CD14-positive monocyte (primary cell): Measurements from ENCODE around the gene BATF. TPM values are rescaled to one million over a fixed set of nuclear protein-coding genes. Genes with fewer than 3 reads are reported as not detected.

ENCODE experiments used
- DNase-seq, 3 donors: peaks; one replicate each; pipeline ENCODE4 v3.0.0-alpha.2; 2011 to 2022
- H2AFZ ChIP-seq: 2 replicates; pipeline ENCODE4 v1.6.0; 2012; ENCODE audit warnings: mild to moderate bottlenecking, low read depth, low read length, inconsistent platforms; ENCODE audit not compliant: insufficient read depth, poor library complexity, severe bottlenecking
- H3K27ac ChIP-seq, 2 donors: 1 replicate in 1 of 2; 2 replicates in 1 of 2; pipeline ENCODE4 v1.5.1; 2012 to 2013; ENCODE audit warnings: low read length in 2 of 2, control low read depth in 1 of 2, inconsistent platforms in 1 of 2, low read depth in 1 of 2, mild to moderate bottlenecking in 1 of 2
- H3K27me3 ChIP-seq, 2 donors: one replicate each; pipeline versions ENCODE4 v1.6.0 to v1.6.1; 2011 to 2013; ENCODE audit warnings: low read length in 2 of 2; ENCODE audit not compliant: control insufficient read depth in 2 of 2, insufficient read depth in 2 of 2
- H3K36me3 ChIP-seq, 2 donors: replicated peaks in 1 of 2; 1 replicate in 1 of 2; 2 replicates in 1 of 2; pipeline versions ENCODE4 v1.5.1 to v1.6.1; 2012 to 2013; ENCODE audit warnings: low read length in 2 of 2, control low read depth in 1 of 2, inconsistent platforms in 1 of 2, mild to moderate bottlenecking in 1 of 2; ENCODE audit not compliant: insufficient read depth in 2 of 2, control insufficient read depth in 1 of 2
- H3K4me1 ChIP-seq, 2 donors: 1 replicate in 1 of 2; 2 replicates in 1 of 2; pipeline versions ENCODE4 v1.5.1 to v1.6.1; 2012 to 2013; ENCODE audit warnings: low read length in 2 of 2, control low read depth in 1 of 2, inconsistent platforms in 1 of 2, mild to moderate bottlenecking in 1 of 2, moderate library complexity in 1 of 2; ENCODE audit not compliant: insufficient read depth in 2 of 2, control insufficient read depth in 1 of 2
- H3K4me2 ChIP-seq: replicated peaks from 2 replicates; pipeline ENCODE3; 2012; ENCODE audit warnings: low read length, moderate library complexity, mild to moderate bottlenecking; ENCODE audit not compliant: poor library complexity, severe bottlenecking; ENCODE audit errors: extremely low read depth
- H3K4me3 ChIP-seq, 3 experiments: fragments of 200-600 bp in 1 of 3; sonication (generic) in 1 of 3; replicated peaks in 1 of 3; 1 replicate in 2 of 3; 2 replicates in 1 of 3; pipeline ENCODE4 v1.5.1; 2011 to 2013; ENCODE audit warnings: low read length in 3 of 3, mild to moderate bottlenecking in 3 of 3, control low read depth in 2 of 3, low read depth in 2 of 3, inconsistent platforms in 1 of 3, moderate library complexity in 1 of 3
- H3K79me2 ChIP-seq: 2 replicates; pipeline ENCODE4 v1.6.0; 2012; ENCODE audit warnings: mild to moderate bottlenecking, control low read depth, inconsistent platforms, low read length, moderate library complexity; ENCODE audit not compliant: insufficient read depth
- H3K9ac ChIP-seq: 2 replicates; pipeline ENCODE4 v1.6.0; 2017; ENCODE audit warnings: low read length, mild to moderate bottlenecking; ENCODE audit not compliant: insufficient read depth, poor library complexity, severe bottlenecking
- H3K9me3 ChIP-seq, 2 donors: replicated peaks in 1 of 2; 1 replicate in 1 of 2; 2 replicates in 1 of 2; pipeline versions ENCODE4 v1.5.1 to v1.6.1; 2012 to 2013; ENCODE audit warnings: low read length in 2 of 2, control low read depth in 1 of 2; ENCODE audit not compliant: control insufficient read depth in 1 of 2, insufficient read depth in 1 of 2
- H4K20me1 ChIP-seq: 2 replicates; pipeline ENCODE4 v1.6.0; 2012; ENCODE audit warnings: mild to moderate bottlenecking, low read length, control low read depth, moderate library complexity; ENCODE audit not compliant: insufficient read depth
- H3K27ac Mint-ChIP-seq, 7 donors: one replicate each; pipeline ENCODE4 v1.8.0; 2020; ENCODE audit warnings: mild to moderate bottlenecking in 7 of 7, mixed read lengths in 7 of 7, moderate library complexity in 6 of 7, inconsistent platforms in 2 of 7
- H3K27me3 Mint-ChIP-seq, 3 donors: one replicate each; pipeline ENCODE4 v1.8.0; 2021 to 2022; ENCODE audit warnings: low read depth in 3 of 3, mild to moderate bottlenecking in 3 of 3, mixed read lengths in 3 of 3, moderate library complexity in 3 of 3, inconsistent platforms in 1 of 3
- H3K36me3 Mint-ChIP-seq, 2 donors: one replicate each; pipeline ENCODE4 v1.8.0; 2020; ENCODE audit warnings: mixed read lengths in 2 of 2, inconsistent platforms in 1 of 2, mild to moderate bottlenecking in 1 of 2
- H3K4me1 Mint-ChIP-seq: one replicate; pipeline ENCODE4 v1.8.0; 2020; ENCODE audit warnings: mild to moderate bottlenecking, mixed read lengths
- H3K4me3 Mint-ChIP-seq, 2 donors: one replicate each; pipeline ENCODE4 v1.8.0; 2020; ENCODE audit warnings: mild to moderate bottlenecking in 2 of 2, mixed read lengths in 2 of 2, moderate library complexity in 1 of 2
- H3K9me3 Mint-ChIP-seq, 7 donors: one replicate each; pipeline ENCODE4 v1.8.0; 2020 to 2022; ENCODE audit warnings: mixed read lengths in 7 of 7, mild to moderate bottlenecking in 6 of 7, moderate library complexity in 6 of 7, inconsistent platforms in 2 of 7
- WGBS: methylation state at CpG from one replicate; pipeline ENCODE4 v1.1.5; 2013; ENCODE audit warnings: missing lambda C conversion rate; ENCODE audit not compliant: insufficient coverage; 5-methylcytosine and 5-hydroxymethylcytosine counted together
- intact Hi-C, 2 donors: fragments of 100-400 bp; cut with micrococcal nuclease; formaldehyde crosslinking; loops; one replicate each; pipeline versions ENCODE4 v1.15.0 to v1.15.1; 2023
- polyA plus RNA-seq, 3 donors: library from polyadenylated mRNA; depleted of rRNA in 1 of 3; unstranded in 2 of 3; stranded (reverse) in 1 of 3; fragments of 300-500 nt in 2 of 3; fragments of >200 nt in 1 of 3; fragmentation: Illumina TruSeq in 2 of 3; gene quantifications; 1 replicate in 2 of 3; 2 replicates in 1 of 3; pipeline ENCODE4 v1.2.3, GENCODE V29; 2012 to 2021
- TF ChIP-seq, protein P1 (sequence below): fragments of 200-600 bp; IDR thresholded peaks from one replicate; pipeline ENCODE4 v1.8.0; 2022; ENCODE audit warnings: antibody characterized with exemption, mild to moderate bottlenecking

BATF gene
- polyA plus RNA-seq, 3 donors: 12.6 to 25.8 (median 20.9) TPM

DNA sequence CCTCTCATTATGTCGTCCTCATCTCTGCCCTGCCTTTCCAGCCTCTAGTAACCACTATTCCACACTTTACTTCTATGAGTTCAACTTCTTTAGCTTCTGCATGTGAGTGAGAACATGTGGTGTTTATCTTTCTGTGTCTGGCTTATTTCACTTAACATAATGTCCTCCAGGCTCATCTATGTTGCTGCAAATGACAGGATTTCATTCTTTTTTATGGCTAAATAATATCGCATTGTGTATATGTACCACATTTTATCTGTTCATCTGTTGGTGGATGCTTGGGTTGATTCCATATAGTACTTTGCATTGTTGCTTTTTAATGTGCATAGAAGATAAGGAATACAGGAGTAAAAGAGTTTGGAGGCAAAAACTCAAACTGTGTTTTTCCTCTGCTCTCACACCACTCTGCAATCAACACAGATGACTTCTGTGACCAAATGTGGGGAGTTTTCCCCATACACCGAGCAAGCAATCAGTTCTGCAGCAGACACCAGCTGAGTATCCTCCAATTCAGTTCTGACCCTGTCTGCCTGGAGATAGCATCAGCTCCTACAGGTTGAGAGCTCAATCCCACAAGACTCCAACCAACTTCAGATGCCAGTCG is 31.6 kb downstream of the BATF start:
- H3K27me3 ChIP-seq: no peaks in the 10 kb centered on the region
- WGBS: 0% methylated on average over 1 of the region's 4 CpGs
- H2AFZ ChIP-seq: no peak overlapping the region
- peaks cover 0 to 11% of the 10 kb centered on the region in 2 donors for H3K9me3 ChIP-seq
- H3K4me1 Mint-ChIP-seq: peaks cover 17% of the 10 kb centered on the region
- H3K27me3 Mint-ChIP-seq: peaks cover 0 to 2% (median 2%) of the 10 kb centered on the region in 3 donors
- intact Hi-C loops: no loop called here
- no peak overlapping the region for H3K27ac Mint-ChIP-seq
- no peak overlapping the region for H3K4me2 ChIP-seq
- peaks cover 0 to 6% of the 10 kb centered on the region in 2 donors for H3K4me1 ChIP-seq
- H3K9ac ChIP-seq: no peak overlapping the region
- no peak overlapping the region for H3K4me3 ChIP-seq
- TF ChIP-seq, protein P1, sequence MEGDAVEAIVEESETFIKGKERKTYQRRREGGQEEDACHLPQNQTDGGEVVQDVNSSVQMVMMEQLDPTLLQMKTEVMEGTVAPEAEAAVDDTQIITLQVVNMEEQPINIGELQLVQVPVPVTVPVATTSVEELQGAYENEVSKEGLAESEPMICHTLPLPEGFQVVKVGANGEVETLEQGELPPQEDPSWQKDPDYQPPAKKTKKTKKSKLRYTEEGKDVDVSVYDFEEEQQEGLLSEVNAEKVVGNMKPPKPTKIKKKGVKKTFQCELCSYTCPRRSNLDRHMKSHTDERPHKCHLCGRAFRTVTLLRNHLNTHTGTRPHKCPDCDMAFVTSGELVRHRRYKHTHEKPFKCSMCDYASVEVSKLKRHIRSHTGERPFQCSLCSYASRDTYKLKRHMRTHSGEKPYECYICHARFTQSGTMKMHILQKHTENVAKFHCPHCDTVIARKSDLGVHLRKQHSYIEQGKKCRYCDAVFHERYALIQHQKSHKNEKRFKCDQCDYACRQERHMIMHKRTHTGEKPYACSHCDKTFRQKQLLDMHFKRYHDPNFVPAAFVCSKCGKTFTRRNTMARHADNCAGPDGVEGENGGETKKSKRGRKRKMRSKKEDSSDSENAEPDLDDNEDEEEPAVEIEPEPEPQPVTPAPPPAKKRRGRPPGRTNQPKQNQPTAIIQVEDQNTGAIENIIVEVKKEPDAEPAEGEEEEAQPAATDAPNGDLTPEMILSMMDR: no peak
- no peaks in the 10 kb centered on the region for H3K36me3 Mint-ChIP-seq
- no peaks in the 10 kb centered on the region for H3K79me2 ChIP-seq
- no peak overlapping the region for H3K27ac ChIP-seq
- peaks cover 3 to 10% (median 7%) of the 10 kb centered on the region in 7 donors for H3K9me3 Mint-ChIP-seq
- no peak overlapping the region for H3K4me3 Mint-ChIP-seq
- H3K36me3 ChIP-seq: no peaks in the 10 kb centered on the region
- no peaks in the 10 kb centered on the region for H4K20me1 ChIP-seq
- no peak for DNase-seq

GRCh38 chr14:75554482-75554881 is 32.2 kb downstream of the BATF start:
- peaks cover 14% of the 10 kb centered on the region for H3K4me1 Mint-ChIP-seq

More at GRCh38 chr14:75554482-75554881, 32.2 kb downstream of the BATF start:
- Histone ChIP-seq H3K4me3 (no peak overlapping the region), H3K9me3 (peaks cover 0 to 11% of the 10 kb centered on the region in 2 donors), H3K4me1 (peaks cover 1 to 4% of the 10 kb centered on the region in 2 donors), H3K79me2 (no peaks in the 10 kb centered on the region), H3K9ac (no peak overlapping the region), H4K20me1 (no peaks in the 10 kb centered on the region), H3K4me2 (no peak overlapping the region), H3K36me3 (no peaks in the 10 kb centered on the region), H2AFZ (no peak overlapping the region), H3K27ac (no peak overlapping the region), H3K27me3 (no peaks in the 10 kb centered on the region)
- TF ChIP-seq, protein P1: no peak
- intact Hi-C loops: no loop called here
- no peak overlapping the region for H3K27ac Mint-ChIP-seq
- peaks cover 0 to 2% (median 2%) of the 10 kb centered on the region in 3 donors for H3K27me3 Mint-ChIP-seq
- peaks cover 3 to 10% (median 7%) of the 10 kb centered on the region in 7 donors for H3K9me3 Mint-ChIP-seq
- no peak overlapping the region for H3K4me3 Mint-ChIP-seq
- DNase-seq: no peak
- H3K36me3 Mint-ChIP-seq: no peaks in the 10 kb centered on the region
- no CpG with 5 or more reads among the region's 2 CpGs for WGBS
